Lower leg skin (tissue), 3 donors: ENCODE results near the gene ERC1.

Experiments
- POLR2A ChIP-seq, 2 donors: fragments of 450-650 bp; IDR thresholded peaks; one replicate each; pipeline ENCODE4 v1.6.1; 2016 to 2017; ENCODE audit warnings: antibody characterized with exemption in 2 of 2, mild to moderate bottlenecking in 1 of 2, moderate library complexity in 1 of 2
- TF ChIP-seq, protein P1 (sequence below), 3 donors: fragments of 450-650 bp; IDR thresholded peaks; one replicate each; pipeline ENCODE4 v1.5.1; 2016; ENCODE audit warnings: antibody characterized with exemption in 3 of 3, mild to moderate bottlenecking in 3 of 3, moderate library complexity in 2 of 3

DNA sequence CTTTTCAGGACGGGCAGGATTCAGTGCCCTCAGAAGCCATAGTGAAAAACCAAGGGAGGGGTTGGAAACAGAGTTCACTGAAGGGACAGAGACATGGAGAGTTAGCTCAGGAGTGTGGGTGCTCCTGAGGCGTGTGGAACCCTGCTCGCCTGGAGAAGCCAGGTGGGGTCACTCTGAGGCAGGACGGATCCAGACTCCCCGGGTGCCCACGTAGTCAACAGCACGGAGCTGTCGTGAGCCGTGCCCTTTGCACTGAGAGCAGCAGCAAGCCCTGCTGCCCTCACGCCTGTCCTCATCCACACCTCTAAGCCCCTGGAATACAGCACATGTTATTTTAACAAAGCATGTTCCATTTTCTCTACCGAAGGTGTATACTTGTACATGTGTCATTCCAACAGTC is 488.6 kb downstream of the ERC1 start:
- TF ChIP-seq, protein P1, sequence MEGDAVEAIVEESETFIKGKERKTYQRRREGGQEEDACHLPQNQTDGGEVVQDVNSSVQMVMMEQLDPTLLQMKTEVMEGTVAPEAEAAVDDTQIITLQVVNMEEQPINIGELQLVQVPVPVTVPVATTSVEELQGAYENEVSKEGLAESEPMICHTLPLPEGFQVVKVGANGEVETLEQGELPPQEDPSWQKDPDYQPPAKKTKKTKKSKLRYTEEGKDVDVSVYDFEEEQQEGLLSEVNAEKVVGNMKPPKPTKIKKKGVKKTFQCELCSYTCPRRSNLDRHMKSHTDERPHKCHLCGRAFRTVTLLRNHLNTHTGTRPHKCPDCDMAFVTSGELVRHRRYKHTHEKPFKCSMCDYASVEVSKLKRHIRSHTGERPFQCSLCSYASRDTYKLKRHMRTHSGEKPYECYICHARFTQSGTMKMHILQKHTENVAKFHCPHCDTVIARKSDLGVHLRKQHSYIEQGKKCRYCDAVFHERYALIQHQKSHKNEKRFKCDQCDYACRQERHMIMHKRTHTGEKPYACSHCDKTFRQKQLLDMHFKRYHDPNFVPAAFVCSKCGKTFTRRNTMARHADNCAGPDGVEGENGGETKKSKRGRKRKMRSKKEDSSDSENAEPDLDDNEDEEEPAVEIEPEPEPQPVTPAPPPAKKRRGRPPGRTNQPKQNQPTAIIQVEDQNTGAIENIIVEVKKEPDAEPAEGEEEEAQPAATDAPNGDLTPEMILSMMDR (IDR thresholded peaks at IDR 0.05), result no peak
- no peak for TF ChIP-seq POLR2A (IDR thresholded peaks at IDR 0.05)
